Coronary artery (tissue), 2 donors: ENCODE data around the gene PPFIBP2.

ENCODE experiments used
- DNase-seq: peaks from one replicate; pipeline ENCODE4 v3.0.0-alpha.2; 2017; ENCODE audit warnings: low spot score
- H3K27ac ChIP-seq, 2 donors: fragments of 200-600 bp; sonication (generic); one replicate each; pipeline ENCODE4 v1.5.1; 2016 to 2019
- H3K4me3 ChIP-seq: fragments of 200-600 bp; sonication (generic); 2 replicates; pipeline ENCODE4 v1.5.1; 2016; ENCODE audit warnings: mild to moderate bottlenecking, moderate library complexity
- CTCF ChIP-seq: fragments of 200-600 bp; sonication (generic); IDR thresholded peaks from one replicate; pipeline ENCODE4 v1.5.1; 2019; ENCODE audit warnings: antibody characterized with exemption

PPFIBP2 gene

GRCh38 chr11:7489376-7489775 lies 24.4 kb upstream of the PPFIBP2 start:
- no peak for TF ChIP-seq CTCF
- DNase-seq: no peak
- no peak overlapping the region for H3K4me3 ChIP-seq
- H3K27ac ChIP-seq: peak overlapping the region in 1 of 2 donors; percentile 70

- no peak for TF ChIP-seq CTCF
- Histone ChIP-seq H3K27ac (peak overlapping the region in 1 of 2 donors; percentile 70), H3K4me3 (no peak overlapping the region)
- no peak for DNase-seq
Measured at GRCh38 chr11:7490054-7490453, 23.7 kb upstream of the PPFIBP2 start.

DNA sequence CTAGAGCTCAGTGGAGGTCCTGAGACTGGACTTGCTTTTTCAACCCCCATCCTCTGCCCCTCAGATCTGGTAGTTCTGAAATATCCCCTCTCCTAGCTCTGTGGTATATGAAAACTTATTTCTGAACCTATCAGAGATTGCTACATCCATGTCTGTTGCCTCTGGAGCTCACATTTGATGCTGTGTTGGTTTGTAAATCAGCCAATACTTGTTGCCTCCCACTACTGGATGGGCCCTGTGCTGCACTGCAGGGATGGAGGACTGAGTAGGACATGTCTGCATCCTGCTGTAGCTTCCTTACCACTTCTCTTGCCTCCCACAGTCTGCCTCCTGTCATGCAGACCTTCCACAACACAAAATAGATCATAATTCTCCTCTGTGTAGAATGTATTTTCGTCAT lies 23.3 kb upstream of the PPFIBP2 start:
- H3K27ac ChIP-seq: peak overlapping the region in 1 of 2 donors; percentile 70
- no peak for TF ChIP-seq CTCF
- no peak overlapping the region for H3K4me3 ChIP-seq
- DNase-seq: no peak

- Histone ChIP-seq H3K27ac (no peak overlapping the region), H3K4me3 (no peak overlapping the region)
- no peak for TF ChIP-seq CTCF
- DNase-seq: no peak
Measured at GRCh38 chr11:7492253-7492652, 21.5 kb upstream of the PPFIBP2 start.

GRCh38 chr11:7493670-7494069 lies 20.1 kb upstream of the PPFIBP2 start:
- H3K27ac ChIP-seq: no peak overlapping the region
- TF ChIP-seq CTCF: no peak
- DNase-seq: no peak
- no peak overlapping the region for H3K4me3 ChIP-seq

DNA sequence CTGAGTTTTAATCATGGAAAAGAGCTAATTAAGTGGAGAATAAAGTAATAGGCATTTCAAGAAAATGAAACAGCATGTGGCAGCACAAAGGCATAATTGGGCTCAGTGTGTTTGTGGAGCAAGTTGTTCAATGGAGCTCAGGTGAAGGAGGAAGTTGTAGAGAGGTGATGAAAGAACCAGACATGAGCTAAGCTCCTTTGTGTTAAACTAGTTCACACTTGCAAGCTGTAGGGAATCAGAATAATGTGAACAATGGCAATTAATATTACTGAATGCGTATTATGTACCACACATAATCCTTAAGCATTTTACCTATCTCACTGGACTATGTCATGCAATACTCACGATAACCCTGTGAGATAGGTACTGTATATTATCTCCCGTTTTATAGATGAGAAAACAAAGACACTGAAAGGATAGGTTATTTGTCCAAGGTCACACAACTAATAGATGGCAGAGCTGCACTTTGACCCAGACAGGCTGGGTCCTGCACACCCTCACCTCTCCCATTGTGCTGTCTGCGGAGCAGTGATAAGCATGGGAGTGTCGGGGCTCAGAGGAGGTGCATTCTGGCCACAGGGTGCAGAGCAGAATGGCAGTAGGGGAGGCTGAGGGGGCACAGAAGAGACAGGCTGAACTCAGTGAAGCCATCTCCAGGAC lies 19.6 kb upstream of the PPFIBP2 start:
- DNase-seq: no peak
- H3K27ac ChIP-seq: no peak overlapping the region
- TF ChIP-seq CTCF: no peak
- H3K4me3 ChIP-seq: no peak overlapping the region

- H3K27ac ChIP-seq: peak overlapping the region in 1 of 2 donors; percentile 35
- no peak for TF ChIP-seq CTCF
- no peak for DNase-seq
- H3K4me3 ChIP-seq: no peak overlapping the region
Measured at GRCh38 chr11:7495882-7496551, 17.8 kb upstream of the PPFIBP2 start.
